GM21529 (cell line): ENCODE data around the gene CDH8.

Source experiments
- ATAC-seq: cut with Tn5 transposase; IDR thresholded peaks from one replicate; pipeline ENCODE4 v1.9.1; 2021; ENCODE audit not compliant: unreplicated experiment

CDH8 gene

DNA sequence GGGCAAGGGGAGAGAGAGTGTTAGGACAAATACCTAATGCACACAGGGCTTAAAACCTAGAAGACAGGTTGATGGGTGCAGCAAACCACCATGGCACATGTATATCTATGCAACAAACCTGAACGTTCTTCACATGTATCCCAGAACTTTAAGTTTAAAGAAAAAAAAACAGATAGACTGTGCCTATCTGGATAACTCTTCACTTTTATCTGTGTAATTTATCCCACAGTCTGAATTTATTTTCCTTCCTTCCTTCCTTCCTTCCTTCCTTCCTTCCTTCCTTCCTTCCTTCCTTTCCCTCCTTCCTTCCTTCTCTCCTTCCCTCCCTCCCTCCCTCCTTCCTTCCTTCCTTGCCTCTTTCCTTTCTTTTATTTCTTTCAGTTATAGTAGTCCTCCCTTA lies 370.7 kb downstream of the CDH8 start:
- no peak for ATAC-seq

DNA sequence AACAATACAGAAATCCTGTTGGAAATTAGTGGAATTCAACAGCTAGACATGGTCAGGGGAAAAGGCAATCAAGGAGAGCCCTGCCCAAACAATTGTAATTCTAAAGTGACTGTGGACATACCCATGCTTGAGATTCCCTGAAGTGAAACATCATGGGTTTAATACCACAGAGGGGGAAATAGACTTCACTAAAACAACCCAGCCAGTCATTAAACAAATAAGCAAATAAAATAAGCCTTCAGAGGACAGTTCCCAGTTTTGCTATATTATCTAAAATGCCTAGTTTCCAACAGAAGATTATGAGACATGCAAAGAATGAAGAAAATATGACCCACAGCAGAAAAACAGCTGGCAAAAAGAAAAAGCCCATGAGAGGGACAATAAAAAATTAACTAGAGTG lies 376.3 kb downstream of the CDH8 start:
- no peak for ATAC-seq

DNA sequence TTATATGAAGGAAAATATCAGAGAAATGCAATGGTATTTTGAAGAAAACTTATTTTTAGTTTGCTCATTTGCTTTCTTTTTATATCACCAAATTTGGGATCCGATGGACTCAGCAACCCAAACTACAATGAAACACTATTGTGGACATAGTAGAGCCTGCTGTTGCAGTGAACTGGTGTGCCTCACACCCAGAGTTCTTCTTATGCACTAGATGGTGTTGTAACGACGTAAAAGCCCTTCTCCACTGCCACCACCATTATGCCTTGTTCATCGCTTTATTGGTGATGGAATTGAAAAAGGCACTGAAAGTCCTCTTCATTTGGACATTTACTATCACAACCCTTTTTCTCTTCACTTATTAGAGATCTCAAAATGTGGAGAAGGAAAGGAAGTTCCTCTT lies 381.3 kb downstream of the CDH8 start:
- no peak for ATAC-seq

DNA sequence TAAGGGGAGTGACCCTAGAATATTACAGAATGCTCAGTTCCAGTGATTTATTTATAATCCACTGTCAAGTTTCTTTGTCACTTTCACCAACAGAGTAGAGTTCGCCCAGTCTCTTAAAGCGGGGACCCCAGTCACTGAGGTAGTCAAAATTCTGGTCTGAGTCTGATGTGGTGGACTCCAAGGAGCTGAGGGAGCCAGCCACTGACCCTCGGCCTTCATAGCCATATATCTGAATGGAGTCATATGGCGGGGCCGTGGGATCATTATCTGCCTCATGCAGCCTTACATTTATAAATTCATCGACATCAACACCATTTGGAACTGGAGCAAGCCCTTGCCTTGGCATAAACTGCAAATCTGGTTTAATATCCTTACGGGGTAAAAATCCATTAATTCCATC lies 382.7 kb downstream of the CDH8 start:
- ATAC-seq = no peak

DNA sequence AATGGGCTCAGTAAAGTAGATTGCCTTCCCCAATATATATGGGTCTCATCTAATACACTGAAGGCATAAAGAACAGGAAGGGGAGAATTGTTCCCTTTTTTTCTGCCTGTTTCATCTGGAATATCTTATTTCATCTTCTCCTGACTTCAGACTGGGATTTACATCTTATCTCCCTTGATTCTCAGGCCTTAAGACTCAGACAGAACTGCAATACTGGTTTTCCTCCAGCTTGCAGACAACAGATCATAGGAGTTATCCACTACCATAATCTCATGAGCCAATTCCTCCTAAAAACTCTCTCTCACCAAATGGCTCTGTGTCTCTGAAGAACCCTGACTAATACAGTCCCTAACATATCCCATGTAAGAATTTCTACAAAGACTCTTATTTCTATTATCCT lies 390.7 kb downstream of the CDH8 start:
- no peak for ATAC-seq

DNA sequence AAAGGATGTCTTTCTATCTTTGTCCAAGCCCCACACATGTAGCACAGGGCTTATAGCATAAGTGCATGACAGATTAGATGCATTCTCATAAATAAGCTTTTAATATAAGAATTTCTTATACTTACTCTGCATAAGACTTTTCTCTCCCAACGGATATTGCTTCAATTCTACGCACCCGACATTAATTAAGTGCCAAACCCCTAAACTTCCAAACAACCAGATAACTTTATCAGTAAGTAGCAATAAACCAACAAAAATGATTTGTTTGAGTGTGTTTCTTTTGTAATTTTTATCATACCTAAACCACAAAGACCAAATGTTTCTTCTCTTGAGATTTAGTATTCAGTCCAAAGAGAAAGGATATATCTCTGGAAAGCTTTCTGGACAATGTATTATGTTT lies 391.5 kb downstream of the CDH8 start:
- no peak for ATAC-seq

DNA sequence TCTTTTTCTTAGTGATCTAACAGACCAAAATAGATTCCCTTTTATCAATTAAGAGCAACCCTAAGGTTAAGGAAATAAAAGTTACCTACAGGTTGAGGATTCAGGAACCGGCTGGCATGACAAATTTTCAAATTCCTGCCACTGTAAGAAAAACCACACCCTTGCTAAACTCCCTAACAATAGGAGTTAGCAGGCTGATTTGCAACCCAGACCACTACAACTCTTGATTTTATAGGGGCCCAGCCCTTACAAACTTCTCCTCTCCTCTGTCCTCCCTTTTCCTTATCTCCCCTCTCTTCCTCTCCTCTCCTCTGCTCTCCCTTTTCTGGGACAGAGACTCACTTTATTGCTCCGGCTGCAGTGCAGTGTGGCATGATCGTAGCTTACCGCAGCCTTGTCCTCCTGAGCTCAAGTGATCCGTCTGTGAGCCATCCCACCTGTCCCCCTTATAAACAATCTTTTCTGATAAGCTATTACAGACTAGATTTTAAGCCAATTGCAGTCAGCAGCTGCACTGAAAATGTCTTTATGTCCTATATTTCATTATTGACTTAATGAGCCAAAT lies 418.9 kb downstream of the CDH8 start:
- no peak for ATAC-seq

DNA sequence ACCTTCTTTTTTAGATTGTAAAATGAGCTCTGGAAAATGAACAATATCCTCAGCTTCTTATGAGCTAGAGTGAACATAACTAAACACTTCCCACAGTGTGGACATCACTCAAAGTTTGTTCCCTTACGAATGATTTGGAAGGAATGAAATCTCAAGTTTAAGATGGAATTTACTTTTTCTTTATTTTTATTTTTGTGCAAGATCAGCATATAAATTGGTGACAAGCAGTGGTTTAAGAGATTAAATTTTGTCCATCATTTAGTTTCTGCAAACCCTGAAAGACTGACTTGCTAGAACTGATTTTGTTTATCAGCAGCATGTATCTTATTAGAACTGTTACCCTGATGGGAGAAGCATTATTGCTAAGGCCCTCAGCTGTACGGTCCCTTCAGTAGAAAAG lies 420.1 kb downstream of the CDH8 start:
- ATAC-seq = no peak

DNA sequence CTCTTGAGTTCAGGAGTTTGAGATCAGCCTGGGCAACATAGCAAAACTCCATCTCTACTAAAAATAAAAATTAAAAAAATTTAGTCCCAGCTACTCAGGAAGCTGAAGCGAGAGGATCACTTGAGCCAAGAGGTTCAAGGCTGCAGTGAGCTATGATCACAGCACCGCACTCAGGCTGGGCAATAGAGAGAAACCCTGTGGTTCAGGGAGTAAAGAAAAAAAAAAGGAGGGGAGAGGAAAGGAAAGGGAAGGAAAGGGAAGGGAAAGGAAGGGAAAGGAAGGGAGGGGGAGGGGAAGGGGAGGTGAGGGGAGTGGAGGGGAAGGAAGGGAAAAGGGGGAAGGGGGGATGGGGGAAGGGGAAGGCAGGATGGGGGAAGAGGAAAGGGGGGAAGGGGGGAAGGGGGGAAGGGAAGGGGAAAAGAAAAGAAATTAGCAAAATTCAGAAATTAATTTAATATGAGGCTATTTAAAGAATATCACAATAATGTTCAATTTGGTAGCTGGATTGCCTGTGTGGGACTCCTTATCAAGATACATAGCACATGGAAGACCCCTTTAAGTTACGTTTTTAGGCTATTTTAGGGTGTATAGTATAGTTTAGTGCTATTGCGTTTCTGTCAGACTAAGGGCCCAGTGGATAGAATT lies 424.3 kb downstream of the CDH8 start:
- no peak for ATAC-seq

DNA sequence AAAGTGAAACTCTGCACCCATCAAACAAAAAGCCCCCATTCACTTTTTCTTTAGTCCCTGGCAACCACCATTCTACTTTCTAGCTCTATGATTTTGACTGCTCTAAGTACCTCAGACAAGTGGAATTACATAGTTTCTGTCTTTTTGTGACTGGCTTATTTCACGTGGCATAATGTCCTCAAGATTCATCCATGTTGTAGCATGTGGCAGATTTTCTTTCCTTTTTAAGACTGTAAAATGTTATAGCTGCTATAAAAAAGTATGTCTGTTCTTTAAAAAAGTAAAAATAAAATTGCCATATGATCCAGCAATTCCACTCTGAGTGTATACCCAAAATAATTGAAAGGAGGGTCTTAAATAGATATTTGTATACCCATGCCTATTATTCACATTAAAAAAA lies 429.7 kb downstream of the CDH8 start:
- no peak for ATAC-seq
